Gastroesophageal sphincter (tissue), 4 donors: ENCODE data around the gene SCARB1. TPM values are rescaled to one million over a fixed set of nuclear protein-coding genes. Genes with fewer than 3 reads are reported as not detected.

Source experiments
- ATAC-seq: fragments of 150-250 bp; one replicate; pipeline ENCODE4 v1.9.1; 2016; ENCODE audit warnings: mild to moderate bottlenecking, moderate library complexity
- H3K27ac ChIP-seq, 4 donors: fragments of 200-600 bp; sonication (generic) in 3 of 4; 1 replicate in 3 of 4; 2 replicates in 1 of 4; pipeline ENCODE4 v1.5.1; 2016 to 2019
- H3K27me3 ChIP-seq: fragments of 200-600 bp; sonication (generic); one replicate; pipeline ENCODE4 v1.5.1; 2019
- H3K36me3 ChIP-seq, 2 donors: fragments of 200-600 bp; sonication (generic); one replicate each; pipeline ENCODE4 v1.5.1; 2019; ENCODE audit warnings: control low read depth in 1 of 2
- H3K4me1 ChIP-seq, 3 donors: fragments of 200-600 bp; sonication (generic); 1 replicate in 2 of 3; 2 replicates in 1 of 3; pipeline ENCODE4 v1.5.1; 2016 to 2019; ENCODE audit warnings: control low read depth in 2 of 3
- H3K4me3 ChIP-seq, 2 donors: fragments of 200-600 bp; sonication (generic); one replicate each; pipeline ENCODE4 v1.5.1; 2019; ENCODE audit warnings: mild to moderate bottlenecking in 1 of 2, moderate library complexity in 1 of 2
- H3K9me3 ChIP-seq, 3 donors: fragments of 200-600 bp; sonication (generic); one replicate each; pipeline ENCODE4 v1.5.1; 2017 to 2019; ENCODE audit warnings: control low read depth in 2 of 3
- CTCF ChIP-seq, 4 experiments: fragments of 200-600 bp in 2 of 4; fragments of 450-650 bp in 2 of 4; sonication (generic) in 1 of 4; IDR thresholded peaks; one replicate each; pipeline ENCODE4 v1.5.1; 2017 to 2019; ENCODE audit warnings: antibody characterized with exemption in 4 of 4, mild to moderate bottlenecking in 2 of 4, moderate library complexity in 2 of 4
- EP300 ChIP-seq: sonication (generic); formaldehyde crosslinking; IDR thresholded peaks from one replicate; pipeline ENCODE4 v1.6.1; 2017; ENCODE audit warnings: antibody characterized with exemption, mild to moderate bottlenecking
- POLR2A ChIP-seq, 2 donors: fragments of 450-650 bp; IDR thresholded peaks; one replicate each; pipeline ENCODE4 v1.6.1; 2017; ENCODE audit warnings: antibody characterized with exemption in 2 of 2, mild to moderate bottlenecking in 2 of 2, moderate library complexity in 1 of 2
- POLR2AphosphoS5 ChIP-seq: sonication (generic); formaldehyde crosslinking; IDR thresholded peaks from one replicate; pipeline ENCODE4 v1.6.1; 2017; ENCODE audit warnings: antibody characterized with exemption
- WGBS, 2 donors: methylation state at CpG; one replicate each; pipeline ENCODE4 v1.1.5; 2018; ENCODE audit warnings: low coverage in 1 of 2; 5-methylcytosine and 5-hydroxymethylcytosine counted together
- total RNA-seq, 4 donors: library from RNA; depleted of rRNA; stranded (reverse); fragments of >200 nt; gene quantifications; one replicate each; pipeline ENCODE4 v1.1.0, GENCODE V29; 2016

SCARB1 gene
- total RNA-seq, 4 donors from 2014 or later = 6.8 to 13.9 (median 11.5) TPM

GRCh38 chr12:124772289-124773170 lies 91.1 kb downstream of the SCARB1 start:
- ATAC-seq = no peak
- Histone ChIP-seq H3K4me1 (peaks cover 0 to 31% (median 7%) of the 10 kb centered on the region in 3 donors), H3K4me3 (no peak overlapping the region), H3K36me3 (no peaks in the 10 kb centered on the region), H3K9me3 (no peaks in the 10 kb centered on the region), H3K27me3 (no peaks in the 10 kb centered on the region), H3K27ac (no peak overlapping the region)
- 68 to 74% methylated on average over 13 to 14 of the region's 26 CpGs for WGBS, 2 donors
- TF ChIP-seq CTCF (IDR thresholded peaks at IDR 0.05) (no peak), POLR2AphosphoS5 (no peak), EP300 (no peak), POLR2A (IDR thresholded peaks at IDR 0.05) (no peak)

GRCh38 chr12:124771462-124772288 lies 92.0 kb downstream of the SCARB1 start:
- H3K27me3 ChIP-seq = no peaks in the 10 kb centered on the region
- H3K4me1 ChIP-seq = peaks cover 0 to 39% (median 12%) of the 10 kb centered on the region in 3 donors
- ATAC-seq = peak; percentile 46
- no peak overlapping the region for H3K27ac ChIP-seq
- WGBS, 2 donors = 32 to 48% methylated on average over 11 to 13 of the region's 35 CpGs
- H3K4me3 ChIP-seq = no peak overlapping the region
- H3K36me3 ChIP-seq = no peaks in the 10 kb centered on the region
- H3K9me3 ChIP-seq = no peaks in the 10 kb centered on the region
- TF ChIP-seq POLR2AphosphoS5 (peak; percentile 30), CTCF (IDR thresholded peaks at IDR 0.05) (peak; percentile 95 to 99 (median 98)), POLR2A (IDR thresholded peaks at IDR 0.05) (no peak)

GRCh38 chr12:124770728-124771127 lies 92.9 kb downstream of the SCARB1 start:
- Histone ChIP-seq H3K36me3 (no peaks in the 10 kb centered on the region), H3K27me3 (no peaks in the 10 kb centered on the region), H3K27ac (no peak overlapping the region), H3K4me3 (no peak overlapping the region), H3K4me1 (peaks cover 0 to 49% (median 22%) of the 10 kb centered on the region in 3 donors), H3K9me3 (no peaks in the 10 kb centered on the region)
- 100% methylated on average over 1 to 4 of the region's 5 CpGs for WGBS, 2 donors
- TF ChIP-seq CTCF (IDR thresholded peaks at IDR 0.05) (no peak), POLR2AphosphoS5 (no peak), EP300 (no peak), POLR2A (IDR thresholded peaks at IDR 0.05) (no peak)
- ATAC-seq = no peak

- ATAC-seq = no peak
- Histone ChIP-seq H3K27me3 (no peaks in the 10 kb centered on the region), H3K4me3 (no peak overlapping the region), H3K4me1 (peaks cover 4 to 52% (median 29%) of the 10 kb centered on the region in 3 donors), H3K27ac (no peak overlapping the region), H3K36me3 (no peaks in the 10 kb centered on the region), H3K9me3 (no peaks in the 10 kb centered on the region)
- TF ChIP-seq POLR2AphosphoS5 (no peak), POLR2A (IDR thresholded peaks at IDR 0.05) (no peak), CTCF (IDR thresholded peaks at IDR 0.05) (no peak), EP300 (no peak)
- WGBS, 2 donors = 82 to 86% methylated on average over 7 to 12 of the region's 14 CpGs
Measured at GRCh38 chr12:124769881-124770512, 93.7 kb downstream of the SCARB1 start.
